GM18858 (cell line): Measurements from ENCODE around the gene SLC6A7.

Experiments
- ATAC-seq: cut with Tn5 transposase; IDR thresholded peaks from one replicate; pipeline ENCODE4 v1.9.1; 2021; ENCODE audit not compliant: unreplicated experiment

Gene SLC6A7

GRCh38 chr5:150172145-150172544, 17.7 kb upstream of the SLC6A7 start:
- ATAC-seq, result no peak

GRCh38 chr5:150172556-150172955, 17.3 kb upstream of the SLC6A7 start:
- ATAC-seq, result no peak

DNA sequence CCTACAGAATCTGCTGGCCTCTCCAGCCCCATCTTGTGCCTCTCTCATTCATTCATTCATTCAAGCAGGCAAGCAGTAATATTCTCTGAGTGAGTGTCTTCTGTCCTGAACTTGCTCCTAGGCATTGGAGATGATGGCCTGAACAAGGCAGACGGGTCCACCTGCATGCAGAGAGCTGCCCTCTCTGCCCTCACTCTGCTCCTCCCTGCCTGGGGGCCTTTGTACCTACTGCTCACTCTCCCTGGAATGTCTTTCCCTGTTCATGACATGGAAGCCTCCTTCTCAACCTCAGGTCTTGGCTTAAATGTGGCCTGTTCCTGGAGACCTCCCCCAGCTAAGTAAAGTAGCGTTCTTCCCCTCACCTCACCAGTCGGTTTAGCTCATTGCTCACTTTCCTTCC, 16.7 kb upstream of the SLC6A7 start:
- no peak for ATAC-seq

DNA sequence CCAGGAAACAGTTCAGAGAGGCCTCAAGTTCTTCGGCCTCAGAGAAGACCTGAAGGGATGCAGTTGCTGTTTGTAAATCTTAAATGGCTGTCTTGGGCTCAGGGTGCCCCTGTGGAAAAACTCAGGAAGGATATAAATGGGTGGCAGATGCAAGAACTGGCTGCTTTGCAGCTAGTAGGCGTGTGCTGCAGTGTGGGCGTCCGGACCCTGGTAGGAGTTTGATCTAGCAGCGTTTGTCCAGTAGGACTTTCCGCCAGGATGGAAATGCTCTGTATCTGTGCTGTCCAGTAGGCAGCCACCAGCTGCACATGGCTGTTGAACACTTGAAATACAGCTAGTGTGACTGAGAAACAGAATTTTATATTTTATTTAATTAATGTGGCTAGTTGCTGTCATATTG, 15.6 kb upstream of the SLC6A7 start:
- ATAC-seq, result no peak

DNA sequence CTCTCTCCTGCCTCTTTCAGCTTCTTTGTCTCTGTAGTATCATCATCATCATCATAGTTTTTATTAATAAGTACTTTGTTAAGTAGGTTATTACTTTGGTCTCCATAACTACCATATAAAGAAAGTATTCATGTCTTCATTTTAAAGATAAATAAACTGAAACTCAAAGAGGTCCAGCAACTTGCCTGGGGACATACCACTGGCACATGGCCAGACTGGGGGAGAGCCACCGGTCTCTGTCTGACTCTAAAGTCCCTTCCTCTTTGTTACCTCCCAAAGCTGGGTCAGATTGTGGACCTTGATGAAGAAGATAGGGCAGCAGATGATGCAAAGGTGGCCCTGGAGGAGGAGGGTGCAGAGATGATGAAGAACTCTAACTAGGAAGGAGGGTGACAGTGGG, 14.8 kb upstream of the SLC6A7 start:
- no peak for ATAC-seq

GRCh38 chr5:150175536-150175935, 14.3 kb upstream of the SLC6A7 start:
- no peak for ATAC-seq

DNA sequence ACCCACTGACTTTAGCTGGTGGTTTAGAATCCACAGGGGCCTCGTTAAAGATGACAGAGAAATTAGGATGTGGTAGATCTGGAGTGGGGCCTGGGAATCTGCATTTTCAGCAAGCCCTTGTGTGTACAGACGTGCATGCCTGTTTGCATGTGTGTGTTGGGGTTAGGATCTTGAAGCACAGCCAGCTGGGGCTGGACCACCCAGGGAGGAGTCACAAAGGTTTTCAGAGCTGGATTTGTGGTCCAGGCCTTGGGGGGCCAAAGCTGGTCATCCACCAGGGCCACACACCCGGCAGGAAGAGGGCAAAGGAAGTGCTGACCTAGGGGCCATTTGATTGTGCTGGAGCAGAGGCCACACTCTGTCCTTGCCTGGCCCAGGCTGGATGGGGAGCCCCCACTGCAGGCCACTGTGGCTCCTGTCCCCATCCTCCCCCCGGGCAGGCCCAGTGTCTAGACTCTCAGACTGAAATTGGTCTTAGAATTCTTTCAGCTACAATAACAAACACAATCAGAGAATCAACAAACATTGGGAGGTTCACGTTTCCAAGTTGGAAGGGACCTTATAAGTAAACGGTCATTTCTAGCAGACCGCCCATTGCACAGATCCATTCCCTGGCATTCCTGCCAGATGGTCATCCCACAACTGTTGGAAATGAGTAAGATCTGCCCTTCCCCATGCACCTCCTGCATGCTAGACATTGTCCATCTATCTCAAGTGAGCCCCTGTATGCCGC, 13.0 kb upstream of the SLC6A7 start:
- no peak for ATAC-seq

- ATAC-seq, result no peak
Observed at GRCh38 chr5:150177721-150178120, 12.1 kb upstream of the SLC6A7 start.

DNA sequence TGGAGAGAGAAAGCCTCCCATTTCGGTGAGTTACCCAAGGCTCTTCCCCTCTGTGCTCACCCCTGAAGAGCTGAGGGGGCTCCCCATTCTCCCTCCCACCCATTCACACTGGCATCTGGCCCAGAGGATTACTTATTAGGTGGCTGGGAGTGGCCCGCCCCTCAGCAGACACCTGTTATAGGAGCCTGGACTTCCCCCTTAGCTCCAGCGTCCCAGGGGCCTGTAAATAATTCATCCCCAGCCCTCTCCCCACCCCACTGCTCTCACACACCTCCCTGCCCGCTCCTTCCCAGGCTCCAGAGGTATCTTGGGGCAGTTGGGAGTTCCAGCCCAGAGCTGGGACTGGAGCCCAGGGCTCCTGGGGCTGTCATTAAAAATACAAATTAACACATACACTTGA, 11.6 kb upstream of the SLC6A7 start:
- no peak for ATAC-seq

DNA sequence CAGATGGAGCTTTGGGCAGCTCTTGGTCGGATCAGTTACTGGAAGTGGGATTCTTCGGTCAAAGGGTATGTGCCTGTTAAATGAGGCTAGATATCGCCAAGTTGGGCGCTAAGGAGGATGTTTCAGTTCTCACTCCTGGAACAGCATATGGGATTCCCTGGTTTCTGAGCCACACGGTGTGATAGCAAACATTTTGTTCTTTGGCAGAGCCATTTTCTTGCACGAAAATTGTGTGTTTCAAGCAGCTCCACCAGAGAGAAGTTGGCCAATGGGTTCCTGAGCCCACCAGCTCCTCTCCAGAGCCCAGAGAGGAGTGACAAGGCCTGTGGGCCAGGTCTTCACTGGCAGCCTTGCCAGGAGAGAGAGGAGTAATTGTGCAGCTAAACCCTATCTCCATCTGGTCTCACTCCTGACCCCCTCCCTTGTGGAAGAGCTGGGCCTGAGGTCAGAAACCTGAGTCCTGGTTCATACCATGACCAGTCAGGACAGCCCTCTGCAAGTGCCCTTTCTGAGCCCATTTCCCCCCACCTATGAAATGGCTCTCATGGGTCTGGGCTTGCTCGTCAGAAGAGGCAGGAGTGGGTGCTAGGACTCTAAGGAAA, 10.7 kb upstream of the SLC6A7 start:
- ATAC-seq, result no peak

DNA sequence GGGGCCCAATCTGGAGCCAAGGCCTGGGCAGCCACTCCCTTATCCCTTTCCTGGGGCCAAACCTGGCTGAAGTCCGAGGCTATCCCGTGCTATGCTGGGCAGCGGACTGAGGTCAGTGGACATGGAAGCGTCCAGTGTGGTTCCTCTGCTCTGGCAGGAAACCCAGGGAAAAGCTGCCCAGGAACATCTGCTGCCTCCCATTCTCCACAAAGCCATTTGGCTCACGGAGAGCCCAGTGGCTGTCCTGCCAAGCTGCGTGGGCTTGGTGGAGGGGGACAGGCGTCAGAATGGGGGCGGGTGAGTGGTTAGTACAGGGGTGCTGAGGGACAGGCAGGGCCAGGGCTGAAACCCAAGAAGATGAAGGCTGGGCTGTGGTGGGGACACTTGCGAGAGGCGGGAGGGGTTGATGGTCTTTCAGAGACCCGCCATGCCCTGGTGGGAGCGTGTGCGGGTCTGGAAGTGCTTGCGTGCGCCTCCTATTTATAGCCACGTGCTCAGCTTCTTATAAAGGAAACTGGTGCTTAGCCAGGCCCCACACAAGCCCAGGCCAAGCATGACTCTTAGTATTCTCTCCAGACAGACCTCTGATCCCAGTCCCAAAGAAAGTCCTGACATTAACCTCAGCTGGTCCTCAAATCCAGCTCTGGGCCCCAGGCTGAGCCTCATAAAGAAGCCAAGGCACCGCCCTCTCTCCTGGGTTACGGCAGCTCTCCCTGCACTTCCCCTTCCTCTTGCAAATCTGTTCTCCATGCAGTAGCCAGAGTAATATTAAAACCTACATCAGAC, 9.4 kb upstream of the SLC6A7 start:
- ATAC-seq, result no peak

DNA sequence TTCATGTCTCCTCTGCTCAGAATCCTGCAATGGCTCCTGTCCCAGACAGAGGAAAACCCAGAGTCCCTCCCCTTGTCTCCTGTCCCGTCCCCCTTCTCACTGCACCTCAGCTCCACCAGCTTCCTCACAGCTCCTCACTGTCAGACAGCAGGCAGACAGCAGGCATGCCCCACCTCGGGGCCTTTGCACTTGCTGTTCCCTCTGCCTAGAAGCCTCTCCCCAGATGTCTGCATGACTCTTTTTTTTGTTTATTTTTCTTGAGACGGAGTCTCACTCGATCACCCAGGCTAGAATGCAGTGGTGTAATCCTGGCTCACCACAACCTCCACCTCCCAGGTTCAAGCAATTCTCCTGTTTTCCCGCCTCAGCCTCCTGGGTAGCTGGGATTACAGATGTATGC, 8.8 kb upstream of the SLC6A7 start:
- no peak for ATAC-seq

DNA sequence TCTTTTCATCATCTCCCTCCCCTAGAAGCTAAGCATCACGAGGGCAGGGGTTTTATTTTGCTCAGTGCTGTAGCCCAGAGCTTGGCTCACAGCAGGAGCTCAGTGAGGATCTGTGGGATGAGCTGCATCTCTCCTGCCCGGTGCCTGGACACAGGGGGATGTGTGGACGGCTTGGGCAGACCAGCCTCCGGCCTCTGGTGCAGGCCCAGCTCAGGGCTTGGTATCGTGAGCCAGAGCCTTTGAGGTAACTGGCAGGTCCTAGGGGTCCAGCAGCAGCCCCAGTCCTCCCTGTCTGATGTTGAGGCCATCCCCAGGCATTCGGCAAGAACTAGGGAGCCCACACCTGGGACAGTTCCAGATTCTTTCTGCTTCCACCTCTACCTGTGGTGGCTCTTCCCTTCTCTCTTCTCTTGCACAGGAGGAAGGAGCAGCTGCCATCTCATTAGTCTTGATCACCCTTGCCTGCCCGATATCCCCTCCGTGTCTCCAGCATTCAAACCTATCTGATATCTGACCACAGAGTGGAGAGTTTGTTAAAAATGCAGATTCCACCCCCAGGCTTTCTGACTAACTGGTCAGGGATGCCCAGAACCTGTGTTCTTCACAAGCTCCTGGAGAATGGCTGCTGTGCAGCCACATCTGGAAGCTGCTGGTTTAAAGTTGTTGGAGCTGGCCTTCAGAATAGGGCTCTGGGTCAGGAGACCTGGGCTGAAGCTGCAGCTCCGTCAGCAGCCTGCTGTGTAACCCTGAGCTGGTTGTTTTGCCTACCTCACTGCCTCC, 7.9 kb upstream of the SLC6A7 start:
- no peak for ATAC-seq

- ATAC-seq, result no peak
Observed at GRCh38 chr5:150182774-150183173, 7.1 kb upstream of the SLC6A7 start.

GRCh38 chr5:150183436-150183835, 6.4 kb upstream of the SLC6A7 start:
- no peak for ATAC-seq

DNA sequence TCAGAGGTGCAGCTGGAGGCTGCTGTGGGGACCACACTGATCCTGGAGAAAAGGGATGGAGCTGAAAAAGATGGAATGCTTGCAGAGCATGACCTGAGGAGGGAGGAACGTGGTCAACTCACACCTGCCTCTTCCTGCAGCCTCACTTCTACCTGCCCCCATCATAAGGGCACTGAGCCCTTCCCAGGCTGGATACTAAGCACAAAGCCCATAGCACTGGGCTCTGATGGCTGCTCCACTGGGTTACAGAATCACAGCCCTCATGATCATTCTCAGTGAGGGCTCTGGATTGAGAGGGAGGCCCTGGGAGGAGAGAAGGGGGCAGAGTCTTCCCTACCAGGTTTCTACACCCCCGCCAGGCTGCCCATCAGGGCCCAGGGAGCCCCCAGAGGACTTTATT, 5.9 kb upstream of the SLC6A7 start:
- ATAC-seq, result no peak

GRCh38 chr5:150184990-150185912, 4.6 kb upstream of the SLC6A7 start:
- no peak for ATAC-seq

GRCh38 chr5:150186137-150186536, 3.7 kb upstream of the SLC6A7 start:
- no peak for ATAC-seq

DNA sequence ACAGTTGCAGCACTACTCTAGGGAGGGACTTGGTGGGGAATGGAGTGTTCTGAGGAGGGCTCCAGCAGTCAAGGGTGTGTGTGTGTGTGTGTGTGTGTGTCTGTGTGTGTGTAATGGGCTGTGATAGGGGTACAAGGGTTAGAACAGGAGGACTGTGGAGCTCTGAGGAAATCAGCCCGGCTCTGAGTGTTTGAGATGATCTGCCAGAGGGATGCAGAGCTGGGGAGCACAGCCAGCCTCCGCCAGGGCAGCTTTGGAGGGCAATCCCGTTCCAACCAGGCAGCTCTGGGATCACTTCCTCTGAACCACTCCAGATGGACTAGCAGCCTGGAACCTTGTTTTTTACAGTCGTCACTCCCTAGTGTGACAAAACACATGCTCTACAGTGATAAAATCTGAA, 3.0 kb upstream of the SLC6A7 start:
- ATAC-seq, result no peak

- ATAC-seq, result no peak
Observed at GRCh38 chr5:150188146-150188842, 1.6 kb upstream of the SLC6A7 start.
